ENCODE results near the gene RRP8. TPM values are rescaled to one million over a fixed set of nuclear protein-coding genes. Genes with fewer than 3 reads are reported as not detected.

The RRP8 gene
- total RNA-seq, 2 donors from 2014 or later: 5.4 to 8.9 TPM

GRCh38 chr11:6630632-6631291, 27.3 kb upstream of the RRP8 start:
- H3K4me3 ChIP-seq: peak overlapping the region; percentile 8 to 9
- no peak overlapping the region for H3K27ac ChIP-seq
- TF ChIP-seq POLR2A (IDR thresholded peaks at IDR 0.05) (no peak), CTCF (IDR thresholded peaks at IDR 0.05) (no peak)
- no peaks in the 10 kb centered on the region for H3K36me3 ChIP-seq (replicated peaks in 1 of 2; ENCODE audit: insufficient read depth in 1 of 2, low read depth in 2 of 2)
- ATAC-seq: no peak
- H3K9me3 ChIP-seq: no peaks in the 10 kb centered on the region
- H3K27me3 ChIP-seq: no peaks in the 10 kb centered on the region
- no peak for DNase-seq
- H3K4me1 ChIP-seq: peaks cover 42% of the 10 kb centered on the region
- intact Hi-C loops (cut with DNase I): no loop called here
- WGBS, 2 donors: 30 to 54% methylated on average over 14 to 27 of the region's 28 CpGs

GRCh38 chr11:6629892-6630631, 26.6 kb upstream of the RRP8 start:
- no peak for TF ChIP-seq POLR2A (IDR thresholded peaks at IDR 0.05)
- H3K27me3 ChIP-seq: no peaks in the 10 kb centered on the region
- intact Hi-C loops (cut with DNase I): loop anchor here (10.0 kb wide), 1 partner anchor 45 kb away; no protein-coding TSS in a partner anchor
- WGBS, 2 donors: 60 to 69% methylated on average over 24 to 97 of the region's 102 CpGs
- no peak overlapping the region for H3K27ac ChIP-seq
- peak; percentile 49 to 77 (median 56) for DNase-seq
- peaks cover 39% of the 10 kb centered on the region for H3K4me1 ChIP-seq
- peak; percentile 67 for ATAC-seq
- H3K36me3 ChIP-seq (replicated peaks in 1 of 2; ENCODE audit: insufficient read depth in 1 of 2, low read depth in 2 of 2): no peaks in the 10 kb centered on the region
- H3K9me3 ChIP-seq: no peaks in the 10 kb centered on the region
- H3K4me3 ChIP-seq: peak overlapping the region; percentile 8 to 9

- Histone ChIP-seq H3K4me1 (peaks cover 37% of the 10 kb centered on the region), H3K4me3 (no peak overlapping the region), H3K27me3 (no peaks in the 10 kb centered on the region), H3K36me3 (replicated peaks in 1 of 2; ENCODE audit: insufficient read depth in 1 of 2, low read depth in 2 of 2) (no peaks in the 10 kb centered on the region), H3K9me3 (no peaks in the 10 kb centered on the region), H3K27ac (no peak overlapping the region)
- no peak for ATAC-seq
- 95% methylated on average over 10 to 24 of the region's 24 CpGs for WGBS, 2 donors
- intact Hi-C loops (cut with DNase I): loop anchor here (10.0 kb wide), 1 partner anchor 45 kb away; no protein-coding TSS in a partner anchor
- no peak for DNase-seq
- no peak for TF ChIP-seq POLR2A (IDR thresholded peaks at IDR 0.05)
- TF ChIP-seq CTCF (IDR thresholded peaks at IDR 0.05): no peak
Observed at GRCh38 chr11:6629573-6629891, 26.1 kb upstream of the RRP8 start.

GRCh38 chr11:6628526-6628925, 25.1 kb upstream of the RRP8 start:
- Histone ChIP-seq H3K27ac (no peak overlapping the region), H3K4me1 (peaks cover 27% of the 10 kb centered on the region), H3K27me3 (no peaks in the 10 kb centered on the region), H3K4me3 (no peak overlapping the region), H3K36me3 (replicated peaks in 1 of 2; ENCODE audit: insufficient read depth in 1 of 2, low read depth in 2 of 2) (no peaks in the 10 kb centered on the region), H3K9me3 (no peaks in the 10 kb centered on the region)
- ATAC-seq (no peak), DNase-seq (no peak)
- no peak for TF ChIP-seq POLR2A (IDR thresholded peaks at IDR 0.05)
- TF ChIP-seq CTCF (IDR thresholded peaks at IDR 0.05): no peak
- WGBS, 2 donors: 90 to 91% methylated on average over 4 of the region's 4 CpGs
- intact Hi-C loops (cut with DNase I): loop anchor here (10.0 kb wide), 1 partner anchor 46 kb away; no protein-coding TSS in a partner anchor

- Histone ChIP-seq H3K27ac (no peak overlapping the region), H3K36me3 (replicated peaks in 1 of 2; ENCODE audit: insufficient read depth in 1 of 2, low read depth in 2 of 2) (no peaks in the 10 kb centered on the region), H3K4me1 (peaks cover 24% of the 10 kb centered on the region), H3K9me3 (no peaks in the 10 kb centered on the region), H3K4me3 (no peak overlapping the region), H3K27me3 (no peaks in the 10 kb centered on the region)
- TF ChIP-seq POLR2A (IDR thresholded peaks at IDR 0.05): no peak
- no peak for TF ChIP-seq CTCF (IDR thresholded peaks at IDR 0.05)
- 72 to 82% methylated on average over 2 of the region's 2 CpGs for WGBS, 2 donors
- ATAC-seq (no peak), DNase-seq (no peak)
- intact Hi-C loops (cut with DNase I): loop anchor here (10.0 kb wide), 1 partner anchor 47 kb away; no protein-coding TSS in a partner anchor
Observed at GRCh38 chr11:6627762-6628241, 24.4 kb upstream of the RRP8 start.
